GM12878 (cell line): Measurements from ENCODE around the gene C16orf96. TPM values are rescaled to one million over a fixed set of nuclear protein-coding genes. Genes with fewer than 3 reads are reported as not detected.

Source experiments
- ATAC-seq: fragments of 200-7000 bp; cut with Tn5 transposase; 3 replicates; pipeline ENCODE4 v1.9.1; 2020; ENCODE audit warnings: mild to moderate bottlenecking, moderate library complexity
- BruUV-seq: library from RNA; stranded (reverse); fragments of 400-500 nt; replicated peaks from 2 replicates; lab custom pipeline; 2021; lab: Mats Ljungman, UMichigan
- CTCF ChIA-PET: fragments of 300-600 bp; sonication (Branson Sonifier 250); formaldehyde crosslinking; extraction: SDS; loops from one replicate; lab custom pipeline; 2021; ENCODE audit warnings: inconsistent platforms; lab: Yijun Ruan, JAX
- POLR2A ChIA-PET: fragments of 350-600 bp; formaldehyde crosslinking; extraction: SDS; loops from one replicate; lab custom pipeline; 2021; ENCODE audit warnings: inconsistent platforms; lab: Charles Lee
- RAD21 ChIA-PET: fragments of 300-600 bp; sonication (Branson Sonifier 250); formaldehyde crosslinking; loops from one replicate; lab custom pipeline; 2023; ENCODE audit warnings: antibody characterized with exemption; ENCODE audit not compliant: unreplicated experiment; lab: Charles Lee
- SMC1A ChIA-PET: fragments of 300-600 bp; sonication (Branson Sonifier 250); formaldehyde crosslinking; loops from one replicate; lab custom pipeline; 2023; ENCODE audit not compliant: unreplicated experiment, uncharacterized antibody; lab: Charles Lee
- DNase-seq: peaks from one replicate; pipeline ENCODE4 v3.0.0-alpha.2; 2011; ENCODE audit warnings: low read depth, low spot score
- FAIRE-seq: peaks from 3 replicates; lab custom pipeline; 2011; peaks lifted over from hg19 to GRCh38; lab: Jason Lieb, UNC
- H2AFZ ChIP-seq: 2 replicates; pipeline ENCODE4 v1.6.0; 2011; ENCODE audit warnings: low read depth, low read length, control low read depth; ENCODE audit not compliant: control insufficient read depth
- H3K27ac ChIP-seq: 2 replicates; pipeline ENCODE4 v1.5.1; 2011; ENCODE audit warnings: control low read depth; ENCODE audit not compliant: control insufficient read depth, insufficient read depth
- H3K27me3 ChIP-seq, 2 experiments: replicated peaks in 1 of 2; 2 replicates each; pipeline versions ENCODE4 v1.6.0 to v1.6.1; 2011; ENCODE audit warnings: low read length in 1 of 2; ENCODE audit not compliant: control insufficient read depth in 2 of 2, insufficient read depth in 2 of 2
- H3K36me3 ChIP-seq, 2 experiments: 2 replicates each; pipeline ENCODE4 v1.5.1; 2011; ENCODE audit warnings: low read length in 1 of 2; ENCODE audit not compliant: control insufficient read depth in 2 of 2, insufficient read depth in 2 of 2
- H3K4me1 ChIP-seq: 2 replicates; pipeline ENCODE4 v1.6.1; 2011; ENCODE audit warnings: mild to moderate bottlenecking, low read length, moderate library complexity, mixed read lengths; ENCODE audit not compliant: control insufficient read depth, insufficient read depth
- H3K4me2 ChIP-seq: 2 replicates; pipeline ENCODE4 v1.6.0; 2011; ENCODE audit warnings: control low read depth; ENCODE audit not compliant: control insufficient read depth, insufficient read depth
- H3K4me3 ChIP-seq: fragments of 200-600 bp; sonication (generic); 2 replicates; pipeline ENCODE4 v1.5.1; 2016
- H3K79me2 ChIP-seq: 2 replicates; pipeline ENCODE4 v1.6.0; 2011; ENCODE audit warnings: low read length; ENCODE audit not compliant: control insufficient read depth, insufficient read depth
- H3K9ac ChIP-seq: 2 replicates; pipeline ENCODE4 v1.8.0; 2011; ENCODE audit warnings: low read length, control low read depth, mixed read lengths; ENCODE audit not compliant: control insufficient read depth, insufficient read depth
- H3K9me3 ChIP-seq: replicated peaks from 3 replicates; pipeline ENCODE4 v1.5.1; 2011; ENCODE audit warnings: mild to moderate bottlenecking, low read length; ENCODE audit not compliant: control insufficient read depth, insufficient read depth
- H4K20me1 ChIP-seq: 2 replicates; pipeline ENCODE4 v1.6.0; 2011; ENCODE audit not compliant: control insufficient read depth, insufficient read depth
- ETV6 ChIP-seq, 2 experiments: fragments of 450-650 bp in 1 of 2; IDR thresholded peaks in 1 of 2; conservative IDR thresholded peaks in 1 of 2; 2 replicates each; pipeline ENCODE4 v1.6.1; 2014; ENCODE audit warnings: antibody characterized with exemption in 1 of 2, borderline replicate concordance in 1 of 2, low read depth in 1 of 2, mild to moderate bottlenecking in 1 of 2, moderate library complexity in 1 of 2
- HDGF ChIP-seq: fragments of 450-650 bp; IDR thresholded peaks from 2 replicates; pipeline ENCODE4 v1.6.1; 2016; ENCODE audit warnings: antibody characterized with exemption
- MTA2 ChIP-seq: fragments of 450-650 bp; IDR thresholded peaks from 2 replicates; pipeline ENCODE4 v1.6.1; 2016; ENCODE audit warnings: low read depth, mild to moderate bottlenecking, moderate library complexity
- MTA3 ChIP-seq: IDR thresholded peaks from 2 replicates; pipeline ENCODE4 v1.6.1; 2012; ENCODE audit warnings: low read length, inconsistent platforms, borderline replicate concordance
- NFYB ChIP-seq: IDR thresholded peaks from 2 replicates; pipeline ENCODE4 v1.6.1; 2011; ENCODE audit warnings: low read depth, mild to moderate bottlenecking, low read length, improper control_type of control experiment, moderate library complexity; ENCODE audit not compliant: insufficient read depth
- NR2C2 ChIP-seq: IDR thresholded peaks from 2 replicates; pipeline ENCODE4 v1.6.1; 2011; ENCODE audit warnings: borderline replicate concordance, low read depth; ENCODE audit not compliant: control insufficient read depth, insufficient read length
- POLR2AphosphoS5 ChIP-seq: IDR thresholded peaks from 2 replicates; pipeline ENCODE4 v1.6.1; 2011; ENCODE audit warnings: mild to moderate bottlenecking, low read length, inconsistent platforms
- RAD21 ChIP-seq: IDR thresholded peaks from 2 replicates; pipeline ENCODE4 v1.6.1; 2011; ENCODE audit warnings: mild to moderate bottlenecking, low read depth, low read length, moderate library complexity; ENCODE audit not compliant: insufficient read depth
- RCOR1 ChIP-seq: conservative IDR thresholded peaks from 2 replicates; pipeline ENCODE4 v1.6.1; 2012; ENCODE audit warnings: low read depth, low read length, improper control_type of control experiment
- SP1 ChIP-seq: IDR thresholded peaks from one replicate; pipeline ENCODE4 v1.6.1; 2011; ENCODE audit warnings: low read depth, low read length
- SPI1 ChIP-seq: IDR thresholded peaks from 2 replicates; pipeline ENCODE4 v1.6.1; 2011; ENCODE audit warnings: low read depth, mild to moderate bottlenecking, low read length, moderate library complexity, borderline replicate concordance; ENCODE audit not compliant: insufficient read depth
- STAT1 ChIP-seq: fragments of 450-650 bp; conservative IDR thresholded peaks from 2 replicates; pipeline ENCODE4 v1.6.1; 2014; ENCODE audit warnings: antibody characterized with exemption, mild to moderate bottlenecking
- YBX1 ChIP-seq: fragments of 450-650 bp; IDR thresholded peaks from 2 replicates; pipeline ENCODE4 v1.6.1; 2016; ENCODE audit warnings: antibody characterized with exemption
- YY1 ChIP-seq: IDR thresholded peaks from 2 replicates; pipeline ENCODE4 v1.6.1; 2011; ENCODE audit warnings: low read depth, mild to moderate bottlenecking, low read length
- ZNF274 ChIP-seq: IDR thresholded peaks from one replicate; pipeline ENCODE4 v1.8.0; 2011; ENCODE audit not compliant: insufficient read length, insufficient read depth
- ZNF687 ChIP-seq: fragments of 450-650 bp; IDR thresholded peaks from 2 replicates; pipeline ENCODE4 v1.6.1; 2017; ENCODE audit warnings: mild to moderate bottlenecking, moderate library complexity
- ZSCAN29 ChIP-seq: fragments of 450-650 bp; IDR thresholded peaks from 2 replicates; pipeline ENCODE4 v1.6.1; 2017; ENCODE audit warnings: mild to moderate bottlenecking, moderate library complexity
- WGBS: methylation state at CpG from one replicate; pipeline ENCODE4 v1.1.6; 2016; ENCODE audit warnings: low lambda C conversion rate; ENCODE audit not compliant: insufficient replicate concordance, insufficient coverage; ENCODE audit errors: missing lambda C conversion rate; 5-methylcytosine and 5-hydroxymethylcytosine counted together
- in situ Hi-C: fragments of 300-500 bp; cut with MboI; formaldehyde crosslinking; loops from 9 replicates; pipeline ENCODE4 v1.14.3; 2018; ENCODE audit warnings: mixed read lengths
- intact Hi-C: fragments of 100-400 bp; cut with micrococcal nuclease; formaldehyde crosslinking; loops from one replicate; pipeline ENCODE4 v1.14.2; 2022; ENCODE audit not compliant: unreplicated experiment
- polyA plus RNA-seq, 11 experiments: library from polyadenylated mRNA; depleted of rRNA in 4 of 11; unstranded in 6 of 11; stranded (reverse) in 5 of 11; fragments of >200 nt; fragmentation: Nextera tagmentation in 4 of 11; fragmentation: Illumina TruSeq in 1 of 11; extraction: Ambion mirVana in 4 of 11; extraction: Trizol in 1 of 11; gene quantifications; 1 replicate in 1 of 11; 2 replicates in 10 of 11; pipeline versions ENCODE4 v1.2.1 to v1.2.3, GENCODE V29; 2011 to 2016; ENCODE audit warnings: inconsistent platforms in 2 of 11, missing spikeins in 2 of 11, low read depth in 1 of 11
- total RNA-seq, 4 experiments: library from RNA; depleted of rRNA in 3 of 4; stranded (reverse); fragments of >200 nt in 3 of 4; fragmentation: Illumina TruSeq in 1 of 4; extraction: Trizol in 1 of 4; gene quantifications; 2 replicates each; pipeline versions ENCODE4 v1.2.1 to v1.2.3, GENCODE V29; 2013 to 2021
- TF ChIP-seq, protein P1 (sequence below), 3 experiments: IDR thresholded peaks in 2 of 3; conservative IDR thresholded peaks in 1 of 3; 2 replicates each; pipeline ENCODE4 v1.5.1; 2011; ENCODE audit warnings: low read depth in 3 of 3, low read length in 3 of 3, mild to moderate bottlenecking in 3 of 3, control low read depth in 2 of 3, moderate library complexity in 2 of 3, inconsistent platforms in 1 of 3, mixed read lengths in 1 of 3; ENCODE audit not compliant: control insufficient read depth in 2 of 3, insufficient read depth in 1 of 3; ENCODE audit errors: extremely low read depth in 1 of 3

Gene C16orf96
- total and polyA plus RNA-seq, 10 of the 15 experiments (the other 5 are each of a cell fraction or from before 2014, with no cell fraction given), result 0.01 to 0.08 (median 0.01) TPM; not detected in 7

- in situ Hi-C loops (no loop called here), intact Hi-C loops (no loop called here)
- Histone ChIP-seq H3K4me1 (peaks cover 16% of the 10 kb centered on the region), H3K9ac (peak overlapping the region; percentile 86), H3K79me2 (peaks cover 45% of the 10 kb centered on the region), H3K27me3 (no peaks in the 10 kb centered on the region), H3K4me3 (peak overlapping the region; percentile 86), H2AFZ (peak overlapping the region; percentile 5; the same call in 1 of the 2 replicates), H3K27ac (peak overlapping the region; percentile 97), H4K20me1 (no peaks in the 10 kb centered on the region), H3K36me3 (0 out of 4 replicates have a peak, but pooled peaks cover 0 to 2% of the 10 kb centered on the region in 2 experiments), H3K9me3 (no peaks in the 10 kb centered on the region; the same call in 2 of the 3 replicates), H3K4me2 (peak overlapping the region; percentile 93)
- TSS peak; percentile 76 for BruUV-seq
- FAIRE-seq (peak; percentile 57), ATAC-seq (no peak), DNase-seq (no peak)
- CTCF ChIA-PET, result interaction anchor here (0.7 to 4.0 kb wide), 9 partner anchors 9 to 372 kb away, joined by 3 to 43 read pairs (median 6); partner anchors contain the start of gene DNAAF8
- WGBS, result 6% methylated on average over 11 of the region's 11 CpGs
- POLR2A ChIA-PET, result interaction anchor here (0.5 to 2.7 kb wide), 8 partner anchors 9 to 152 kb away, joined by 3 to 25 read pairs (median 4); partner anchors contain the start of genes ANKS3 and DNAAF8
- SMC1A ChIA-PET, result interaction anchor here (2.5 to 4.1 kb wide), 2 partner anchors 9 to 118 kb away, joined by 9 to 15 read pairs; no protein-coding TSS in a partner anchor
- RAD21 ChIA-PET, result interaction anchor here (0.6 to 3.4 kb wide), 4 partner anchors 9 to 210 kb away, joined by 3 to 24 read pairs (median 13); no protein-coding TSS in a partner anchor
- TF ChIP-seq SPI1 (peak; percentile 54; the same call in 1 of the 2 replicates), HDGF (0 out of 2 replicates have a peak, but pooled peaks have one; percentile 44), SP1 (peak; percentile 5), ZNF687 (0 out of 2 replicates have a peak, but pooled peaks have one; percentile 0), ZSCAN29 (no peak), POLR2AphosphoS5 (0 out of 2 replicates have a peak, but pooled peaks have one; percentile 26), ETV6 (conservative IDR thresholded peaks at IDR 0.05 in 1 of 2, IDR thresholded peaks at IDR 0.05 in 1 of 2; ENCODE audit: borderline replicate concordance in 1 of 2, low read depth in 1 of 2) (no peak), MTA2 (0 out of 2 replicates have a peak, but pooled peaks have one; percentile 22), YY1 (no peak; the same call in none of the 2 replicates), NR2C2 (no peak), STAT1 (no peak), RAD21 (no peak), RCOR1 (no peak), YBX1 (no peak), MTA3 (no peak), NFYB (no peak), ZNF274 (no peak)
- TF ChIP-seq, protein P1, sequence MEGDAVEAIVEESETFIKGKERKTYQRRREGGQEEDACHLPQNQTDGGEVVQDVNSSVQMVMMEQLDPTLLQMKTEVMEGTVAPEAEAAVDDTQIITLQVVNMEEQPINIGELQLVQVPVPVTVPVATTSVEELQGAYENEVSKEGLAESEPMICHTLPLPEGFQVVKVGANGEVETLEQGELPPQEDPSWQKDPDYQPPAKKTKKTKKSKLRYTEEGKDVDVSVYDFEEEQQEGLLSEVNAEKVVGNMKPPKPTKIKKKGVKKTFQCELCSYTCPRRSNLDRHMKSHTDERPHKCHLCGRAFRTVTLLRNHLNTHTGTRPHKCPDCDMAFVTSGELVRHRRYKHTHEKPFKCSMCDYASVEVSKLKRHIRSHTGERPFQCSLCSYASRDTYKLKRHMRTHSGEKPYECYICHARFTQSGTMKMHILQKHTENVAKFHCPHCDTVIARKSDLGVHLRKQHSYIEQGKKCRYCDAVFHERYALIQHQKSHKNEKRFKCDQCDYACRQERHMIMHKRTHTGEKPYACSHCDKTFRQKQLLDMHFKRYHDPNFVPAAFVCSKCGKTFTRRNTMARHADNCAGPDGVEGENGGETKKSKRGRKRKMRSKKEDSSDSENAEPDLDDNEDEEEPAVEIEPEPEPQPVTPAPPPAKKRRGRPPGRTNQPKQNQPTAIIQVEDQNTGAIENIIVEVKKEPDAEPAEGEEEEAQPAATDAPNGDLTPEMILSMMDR (IDR thresholded peaks at IDR 0.05 in 2 of 3, conservative IDR thresholded peaks at IDR 0.05 in 1 of 3; ENCODE audit: control insufficient read depth in 2 of 3, extremely low read depth in 1 of 3, insufficient read depth in 1 of 3, low read depth in 3 of 3, low read length in 3 of 3), result no peak
Measured at GRCh38 chr16:4625560-4626159, 69.5 kb downstream of the C16orf96 start.
